PC-3 (cell line): Measurements from ENCODE around the gene SLC4A5. TPM values are rescaled to one million over a fixed set of nuclear protein-coding genes. Genes with fewer than 3 reads are reported as not detected.

Experiments used
- ATAC-seq: fragments of 200-7000 bp; cut with Tn5 transposase; 2 replicates; pipeline ENCODE4 v1.9.1; 2020; ENCODE audit warnings: mild to moderate bottlenecking, moderate library complexity
- BruUV-seq: library from RNA; stranded (reverse); fragments of 400-500 nt; replicated peaks from 2 replicates; lab custom pipeline; 2021; lab: Mats Ljungman, UMichigan
- CTCF ChIA-PET: fragments of 300-600 bp; sonication (Branson Sonifier 250); formaldehyde crosslinking; loops from one replicate; lab custom pipeline; 2022; ENCODE audit warnings: antibody characterized with exemption; lab: Charles Lee
- POLR2A ChIA-PET: fragments of 300-600 bp; sonication (Branson Sonifier 250); formaldehyde crosslinking; loops from one replicate; lab custom pipeline; 2022; ENCODE audit warnings: antibody characterized with exemption; ENCODE audit not compliant: unreplicated experiment; lab: Charles Lee
- DNase-seq: peaks from one replicate; pipeline ENCODE4 v3.0.0-alpha.2; 2015
- H2AFZ ChIP-seq: fragments of 300-600 bp; sonication (generic); 2 replicates; pipeline ENCODE4 v1.6.0; 2016; ENCODE audit warnings: antibody characterized with exemption, low read length
- H3F3A ChIP-seq: fragments of 300-600 bp; sonication (generic); one replicate; pipeline ENCODE4 v1.6.0; 2017; ENCODE audit warnings: antibody characterized with exemption, low read length, control low read depth, mild to moderate bottlenecking; ENCODE audit not compliant: unreplicated experiment
- H3K27ac ChIP-seq: fragments of 300-600 bp; sonication (generic); 2 replicates; pipeline ENCODE4 v1.5.1; 2016; ENCODE audit warnings: mild to moderate bottlenecking, low read length
- H3K27me3 ChIP-seq: fragments of 300-600 bp; sonication (generic); 2 replicates; pipeline ENCODE4 v1.6.1; 2016; ENCODE audit warnings: low read length, mixed read lengths
- H3K36me3 ChIP-seq: fragments of 300-600 bp; sonication (generic); 2 replicates; pipeline ENCODE4 v1.6.1; 2016; ENCODE audit warnings: low read depth, mixed run types, low read length, mixed read lengths
- H3K4me1 ChIP-seq: fragments of 300-600 bp; sonication (generic); 2 replicates; pipeline ENCODE4 v1.5.1; 2016; ENCODE audit warnings: low read length; ENCODE audit not compliant: insufficient read depth
- H3K4me2 ChIP-seq: fragments of 300-600 bp; sonication (generic); 2 replicates; pipeline ENCODE4 v1.6.0; 2016; ENCODE audit warnings: low read length
- H3K4me3 ChIP-seq: fragments of 300-600 bp; sonication (generic); 2 replicates; pipeline ENCODE4 v1.5.1; 2016; ENCODE audit warnings: mild to moderate bottlenecking, low read length, mixed read lengths
- H3K79me2 ChIP-seq: fragments of 300-600 bp; sonication (generic); 2 replicates; pipeline ENCODE4 v1.6.1; 2017; ENCODE audit warnings: low read length, mixed read lengths
- H3K9ac ChIP-seq: fragments of 300-600 bp; sonication (generic); 2 replicates; pipeline ENCODE4 v1.6.0; 2016; ENCODE audit warnings: mild to moderate bottlenecking, low read length
- H3K9me2 ChIP-seq: fragments of 300-600 bp; sonication (generic); replicated peaks from 2 replicates; pipeline ENCODE4 v1.6.1; 2016; ENCODE audit warnings: mixed run types, low read length, mixed read lengths
- H3K9me3 ChIP-seq: fragments of 300-600 bp; sonication (generic); 2 replicates; pipeline ENCODE4 v1.6.1; 2016; ENCODE audit warnings: low read length, mixed read lengths
- H4K20me1 ChIP-seq: fragments of 300-600 bp; sonication (generic); 2 replicates; pipeline ENCODE4 v1.6.1; 2016; ENCODE audit warnings: low read length, mixed read lengths
- EZH2 ChIP-seq: fragments of 300-600 bp; sonication (generic); IDR thresholded peaks from one replicate; pipeline ENCODE4 v1.6.1; 2017; ENCODE audit warnings: antibody characterized with exemption, mild to moderate bottlenecking, low read length; ENCODE audit not compliant: unreplicated experiment
- EZH2phosphoT487 ChIP-seq: fragments of 300-600 bp; sonication (generic); IDR thresholded peaks from 2 replicates; pipeline ENCODE4 v1.6.1; 2018; ENCODE audit warnings: mild to moderate bottlenecking, antibody characterized with exemption, low read length, borderline replicate concordance
- intact Hi-C: fragments of 100-400 bp; cut with micrococcal nuclease; formaldehyde crosslinking; loops from 2 replicates; pipeline ENCODE4 v1.9.0; 2023
- total RNA-seq: library from RNA; depleted of rRNA; stranded (reverse); fragments of >200 nt; gene quantifications from 2 replicates; pipeline ENCODE4 v1.2.3, GENCODE V29; 2014
- TF ChIP-seq, protein P1 (sequence below): fragments of 300-600 bp; sonication (generic); conservative IDR thresholded peaks from 2 replicates; pipeline ENCODE4 v1.5.1; 2017; ENCODE audit warnings: antibody characterized with exemption, low read depth, mild to moderate bottlenecking, low read length

Gene SLC4A5
- total RNA-seq, 1 experiment from 2014 or later = 2.4 TPM

DNA sequence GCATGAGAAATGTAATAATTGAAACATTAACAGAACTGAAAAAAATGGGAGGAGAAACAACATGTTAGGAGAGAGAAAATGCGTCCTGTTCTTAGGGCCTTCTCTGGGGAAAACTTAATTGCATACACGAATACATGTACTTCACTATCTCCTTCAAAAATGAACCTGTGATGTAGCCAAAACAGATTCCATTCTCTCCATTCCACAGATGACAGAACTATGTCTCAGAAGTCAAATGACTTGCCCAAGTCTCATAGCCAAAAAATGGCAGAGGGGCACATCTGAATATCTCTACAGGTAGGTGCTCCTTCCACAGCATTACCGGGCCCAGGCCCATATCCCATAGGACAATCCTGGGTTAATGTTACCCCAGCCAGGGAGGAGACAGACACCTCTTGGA is 40.8 kb upstream of the SLC4A5 start:
- DNase-seq = no peak
- Histone ChIP-seq H4K20me1 (no peaks in the 10 kb centered on the region), H2AFZ (no peak overlapping the region), H3K4me3 (no peak overlapping the region), H3K9me3 (no peaks in the 10 kb centered on the region), H3F3A (no peaks in the 10 kb centered on the region), H3K4me1 (0 out of 2 replicates have a peak, but pooled peaks cover 5% of the 10 kb centered on the region), H3K36me3 (peaks cover 3% of the 10 kb centered on the region; the same call in 1 of the 2 replicates), H3K27ac (no peak overlapping the region), H3K9me2 (no peaks in the 10 kb centered on the region), H3K79me2 (peaks cover 77% of the 10 kb centered on the region), H3K4me2 (no peak overlapping the region), H3K27me3 (no peaks in the 10 kb centered on the region), H3K9ac (no peak overlapping the region)
- TF ChIP-seq, protein P1, sequence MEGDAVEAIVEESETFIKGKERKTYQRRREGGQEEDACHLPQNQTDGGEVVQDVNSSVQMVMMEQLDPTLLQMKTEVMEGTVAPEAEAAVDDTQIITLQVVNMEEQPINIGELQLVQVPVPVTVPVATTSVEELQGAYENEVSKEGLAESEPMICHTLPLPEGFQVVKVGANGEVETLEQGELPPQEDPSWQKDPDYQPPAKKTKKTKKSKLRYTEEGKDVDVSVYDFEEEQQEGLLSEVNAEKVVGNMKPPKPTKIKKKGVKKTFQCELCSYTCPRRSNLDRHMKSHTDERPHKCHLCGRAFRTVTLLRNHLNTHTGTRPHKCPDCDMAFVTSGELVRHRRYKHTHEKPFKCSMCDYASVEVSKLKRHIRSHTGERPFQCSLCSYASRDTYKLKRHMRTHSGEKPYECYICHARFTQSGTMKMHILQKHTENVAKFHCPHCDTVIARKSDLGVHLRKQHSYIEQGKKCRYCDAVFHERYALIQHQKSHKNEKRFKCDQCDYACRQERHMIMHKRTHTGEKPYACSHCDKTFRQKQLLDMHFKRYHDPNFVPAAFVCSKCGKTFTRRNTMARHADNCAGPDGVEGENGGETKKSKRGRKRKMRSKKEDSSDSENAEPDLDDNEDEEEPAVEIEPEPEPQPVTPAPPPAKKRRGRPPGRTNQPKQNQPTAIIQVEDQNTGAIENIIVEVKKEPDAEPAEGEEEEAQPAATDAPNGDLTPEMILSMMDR = no peak
- no peak for TF ChIP-seq EZH2phosphoT487
- TF ChIP-seq EZH2 = no peak
- BruUV-seq = no TSS peak
- ChIA-PET POLR2A (no interaction called here), CTCF (no interaction called here)
- ATAC-seq = no peak
- intact Hi-C loops = no loop called here

DNA sequence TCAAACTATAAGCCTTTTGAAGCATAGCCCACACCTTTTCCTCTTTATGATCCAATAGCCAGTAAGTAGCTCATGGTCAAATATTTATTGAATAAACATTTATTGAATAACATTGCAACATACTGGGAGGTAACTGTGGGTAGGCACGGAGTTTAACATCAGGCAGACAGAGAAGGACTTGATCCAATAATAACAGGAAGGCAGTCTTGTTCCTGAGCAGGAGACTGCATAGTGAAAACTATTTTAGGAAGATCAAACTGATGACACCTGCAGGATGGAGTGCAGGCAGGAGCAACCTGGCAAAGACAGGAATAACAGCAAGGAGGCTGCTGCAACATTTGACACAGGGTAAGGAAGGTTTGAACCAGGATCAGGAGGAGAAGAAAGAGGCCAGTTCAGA is 40.0 kb upstream of the SLC4A5 start:
- Histone ChIP-seq H2AFZ (no peak overlapping the region), H3K36me3 (peaks cover 3% of the 10 kb centered on the region; the same call in 1 of the 2 replicates), H3F3A (no peaks in the 10 kb centered on the region), H3K4me2 (no peak overlapping the region), H3K27ac (no peak overlapping the region), H4K20me1 (no peaks in the 10 kb centered on the region), H3K79me2 (peaks cover 69% of the 10 kb centered on the region), H3K9ac (no peak overlapping the region), H3K9me2 (no peaks in the 10 kb centered on the region), H3K27me3 (no peaks in the 10 kb centered on the region), H3K4me3 (no peak overlapping the region), H3K9me3 (no peaks in the 10 kb centered on the region), H3K4me1 (0 out of 2 replicates have a peak, but pooled peaks cover 5% of the 10 kb centered on the region)
- no TSS peak for BruUV-seq
- ATAC-seq (peak; percentile 84), DNase-seq (peak; percentile 30)
- POLR2A ChIA-PET = no interaction called here
- intact Hi-C loops = loop anchor here (1.0 kb wide), 1 partner anchor 116 kb away; no protein-coding TSS in a partner anchor
- no peak for TF ChIP-seq EZH2
- no peak for TF ChIP-seq EZH2phosphoT487
- TF ChIP-seq, protein P1 = no peak
- CTCF ChIA-PET = no interaction called here

DNA sequence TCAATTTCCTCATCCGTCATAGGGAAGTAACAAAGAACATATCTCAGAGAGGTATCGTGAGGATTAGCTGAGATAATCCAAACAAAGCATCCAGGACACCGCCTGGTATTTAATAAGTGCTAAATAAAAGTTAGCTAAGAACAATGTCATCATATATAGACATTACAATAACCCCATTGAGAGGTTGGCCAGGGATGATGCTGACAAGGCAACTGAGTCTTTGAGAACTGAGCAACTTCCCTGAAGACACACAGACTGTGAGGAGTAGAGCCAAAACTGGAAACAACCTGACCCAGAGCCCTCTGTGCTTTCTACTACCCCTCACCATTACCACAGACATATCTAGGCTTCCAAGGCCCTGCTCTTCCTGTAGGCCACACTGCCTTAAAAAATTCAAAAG is 38.5 kb upstream of the SLC4A5 start:
- Histone ChIP-seq H3F3A (no peaks in the 10 kb centered on the region), H3K4me2 (no peak overlapping the region), H3K36me3 (peaks cover 8% of the 10 kb centered on the region; the same call in 1 of the 2 replicates), H4K20me1 (no peaks in the 10 kb centered on the region), H3K9me2 (no peaks in the 10 kb centered on the region), H3K4me3 (no peak overlapping the region), H3K4me1 (0 out of 2 replicates have a peak, but pooled peaks cover 5% of the 10 kb centered on the region), H2AFZ (no peak overlapping the region), H3K9me3 (no peaks in the 10 kb centered on the region), H3K27ac (no peak overlapping the region), H3K79me2 (peaks cover 54% of the 10 kb centered on the region), H3K9ac (no peak overlapping the region), H3K27me3 (no peaks in the 10 kb centered on the region)
- no TSS peak for BruUV-seq
- ATAC-seq (no peak), DNase-seq (no peak)
- no peak for TF ChIP-seq EZH2
- TF ChIP-seq, protein P1 = no peak
- ChIA-PET POLR2A (no interaction called here), CTCF (no interaction called here)
- intact Hi-C loops = no loop called here
